Fibroblast of lung (primary cell): ENCODE results near the gene C11orf24.

Experiments
- EZH2 ChIP-seq: IDR thresholded peaks from 2 replicates; pipeline ENCODE4 v1.5.1; 2012; ENCODE audit warnings: low read length, control low read depth, mild to moderate bottlenecking; ENCODE audit errors: missing control alignments
- TF ChIP-seq, protein P1 (sequence below), 2 donors: IDR thresholded peaks in 1 of 2; conservative IDR thresholded peaks in 1 of 2; 1 replicate in 1 of 2; 2 replicates in 1 of 2; pipeline ENCODE4 v1.5.1; 2011 to 2012; ENCODE audit warnings: low read length in 2 of 2, control low read depth in 1 of 2, inconsistent platforms in 1 of 2, low read depth in 1 of 2, mild to moderate bottlenecking in 1 of 2

DNA sequence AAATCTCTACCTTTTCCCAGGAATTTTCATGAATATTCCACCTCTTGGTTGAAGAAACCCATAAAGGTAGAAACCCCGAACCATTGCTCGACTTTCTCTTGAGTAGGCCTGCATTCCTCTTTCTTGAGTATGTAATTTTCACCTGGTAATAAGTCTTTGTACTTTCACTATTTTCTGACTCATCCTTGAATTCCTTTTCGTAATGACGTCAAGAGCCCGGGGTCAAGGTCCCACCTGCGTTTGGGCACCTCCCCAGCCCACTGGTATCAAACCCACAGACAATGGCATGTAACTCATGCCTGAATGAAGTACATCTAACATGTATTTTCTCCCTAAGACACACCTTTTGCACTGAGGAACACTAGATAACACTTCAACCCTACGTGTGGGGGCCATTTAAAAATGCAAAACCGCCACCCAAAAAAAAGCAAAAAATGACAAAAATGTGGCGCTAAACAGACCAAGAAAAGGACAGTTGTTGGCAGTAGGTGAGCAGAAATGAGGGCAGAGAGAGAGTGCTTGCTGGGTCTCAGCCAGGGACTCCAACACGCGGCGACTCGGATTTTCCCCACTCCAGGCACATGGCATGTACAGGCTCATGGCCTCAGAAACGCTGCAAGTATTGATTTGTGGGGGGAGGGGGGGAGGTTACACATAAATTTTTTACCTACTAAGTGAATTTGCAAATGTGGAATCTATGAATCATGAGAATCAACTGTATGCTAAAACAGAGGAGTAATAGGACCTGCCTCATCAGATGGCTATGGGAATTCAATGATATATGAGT, 4.1 kb upstream of the C11orf24 start:
- TF ChIP-seq, protein P1, sequence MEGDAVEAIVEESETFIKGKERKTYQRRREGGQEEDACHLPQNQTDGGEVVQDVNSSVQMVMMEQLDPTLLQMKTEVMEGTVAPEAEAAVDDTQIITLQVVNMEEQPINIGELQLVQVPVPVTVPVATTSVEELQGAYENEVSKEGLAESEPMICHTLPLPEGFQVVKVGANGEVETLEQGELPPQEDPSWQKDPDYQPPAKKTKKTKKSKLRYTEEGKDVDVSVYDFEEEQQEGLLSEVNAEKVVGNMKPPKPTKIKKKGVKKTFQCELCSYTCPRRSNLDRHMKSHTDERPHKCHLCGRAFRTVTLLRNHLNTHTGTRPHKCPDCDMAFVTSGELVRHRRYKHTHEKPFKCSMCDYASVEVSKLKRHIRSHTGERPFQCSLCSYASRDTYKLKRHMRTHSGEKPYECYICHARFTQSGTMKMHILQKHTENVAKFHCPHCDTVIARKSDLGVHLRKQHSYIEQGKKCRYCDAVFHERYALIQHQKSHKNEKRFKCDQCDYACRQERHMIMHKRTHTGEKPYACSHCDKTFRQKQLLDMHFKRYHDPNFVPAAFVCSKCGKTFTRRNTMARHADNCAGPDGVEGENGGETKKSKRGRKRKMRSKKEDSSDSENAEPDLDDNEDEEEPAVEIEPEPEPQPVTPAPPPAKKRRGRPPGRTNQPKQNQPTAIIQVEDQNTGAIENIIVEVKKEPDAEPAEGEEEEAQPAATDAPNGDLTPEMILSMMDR (conservative IDR thresholded peaks at IDR 0.05 in 1 of 2, IDR thresholded peaks at IDR 0.05 in 1 of 2; ENCODE audit: low read depth in 1 of 2, low read length in 2 of 2): no peak
- no peak for TF ChIP-seq EZH2
